HepG2 (cell line): ENCODE results near the gene ABCC5. TPM values are rescaled to one million over a fixed set of nuclear protein-coding genes. Genes with fewer than 3 reads are reported as not detected.

ENCODE experiments used
- ADNP ChIP-seq: sonication (generic); formaldehyde crosslinking; IDR thresholded peaks from 2 replicates; pipeline ENCODE4 v1.4.0; 2020; ENCODE audit warnings: missing genetic modification reagents
- ARNT2 ChIP-seq: sonication (generic); formaldehyde crosslinking; IDR thresholded peaks from 2 replicates; pipeline ENCODE4 v1.8.0; 2022; ENCODE audit warnings: mild to moderate bottlenecking, low read depth, missing genetic modification reagents, moderate library complexity
- EED ChIP-seq: sonication (generic); formaldehyde crosslinking; IDR thresholded peaks from 2 replicates; pipeline ENCODE4 v1.5.0; 2020; ENCODE audit warnings: mild to moderate bottlenecking, missing genetic modification reagents
- HOXA3 ChIP-seq: sonication (generic); formaldehyde crosslinking; IDR thresholded peaks from 2 replicates; pipeline ENCODE4 v1.5.0; 2020; ENCODE audit warnings: missing genetic modification reagents
- IKZF5 ChIP-seq: IDR thresholded peaks from 2 replicates; pipeline ENCODE4 v1.6.1; 2018; ENCODE audit warnings: missing genetic modification reagents, mild to moderate bottlenecking, missing compliant biosample characterization
- KAT2B ChIP-seq: fragments of 150-350 bp; IDR thresholded peaks from 2 replicates; pipeline ENCODE4 v1.6.1; 2014; ENCODE audit warnings: low read depth, low read length, borderline replicate concordance
- KLF11 ChIP-seq: IDR thresholded peaks from 2 replicates; pipeline ENCODE4 v1.6.1; 2016; ENCODE audit warnings: missing compliant biosample characterization
- MAFF ChIP-seq: IDR thresholded peaks from 2 replicates; pipeline ENCODE4 v1.6.1; 2011; ENCODE audit warnings: low read depth, low read length, improper control_type of control experiment
- MATR3 ChIP-seq: sonication (generic); formaldehyde crosslinking; IDR thresholded peaks from 2 replicates; pipeline ENCODE4 v1.4.0; 2020; ENCODE audit warnings: missing genetic modification reagents
- MIER3 ChIP-seq: IDR thresholded peaks from 2 replicates; pipeline ENCODE4 v1.6.1; 2016; ENCODE audit warnings: missing compliant biosample characterization, borderline replicate concordance
- NCOA2 ChIP-seq: sonication (generic); formaldehyde crosslinking; IDR thresholded peaks from 2 replicates; pipeline ENCODE4 v1.8.0; 2022; ENCODE audit warnings: inconsistent platforms
- PITX1 ChIP-seq: sonication (generic); formaldehyde crosslinking; IDR thresholded peaks from 2 replicates; pipeline ENCODE4 v1.5.1; 2020; ENCODE audit warnings: mild to moderate bottlenecking, missing genetic modification reagents
- SRSF1 ChIP-seq: fragments of 200-400 bp; formaldehyde crosslinking; optimal IDR thresholded peaks from 2 replicates; pipeline ENCODE3; 2017; ENCODE audit warnings: mild to moderate bottlenecking, low read depth, low read length, moderate library complexity
- STAG1 ChIP-seq: sonication (generic); formaldehyde crosslinking; IDR thresholded peaks from 2 replicates; pipeline ENCODE4 v1.4.0; 2020; ENCODE audit warnings: missing genetic modification reagents
- TBP ChIP-seq: sonication (generic); formaldehyde crosslinking; IDR thresholded peaks from 2 replicates; pipeline ENCODE4 v1.5.0; 2020; ENCODE audit warnings: missing genetic modification reagents
- TOE1 ChIP-seq: sonication (generic); formaldehyde crosslinking; IDR thresholded peaks from 2 replicates; pipeline ENCODE4 v1.4.0; 2020; ENCODE audit warnings: mild to moderate bottlenecking, missing genetic modification reagents
- XRCC5 ChIP-seq: fragments of 200-400 bp; formaldehyde crosslinking; optimal IDR thresholded peaks from 2 replicates; pipeline ENCODE3; 2017; ENCODE audit warnings: mild to moderate bottlenecking, low read length
- ZFP37 ChIP-seq: sonication (generic); formaldehyde crosslinking; IDR thresholded peaks from 2 replicates; pipeline ENCODE4 v1.4.0; 2020; ENCODE audit warnings: missing genetic modification reagents, borderline replicate concordance
- ZNF225 ChIP-seq: sonication (generic); formaldehyde crosslinking; IDR thresholded peaks from 2 replicates; pipeline ENCODE4 v1.4.0; 2020; ENCODE audit warnings: mild to moderate bottlenecking, missing genetic modification reagents
- ZNF501 ChIP-seq: sonication (generic); formaldehyde crosslinking; IDR thresholded peaks from 2 replicates; pipeline ENCODE4 v1.5.1; 2020; ENCODE audit warnings: mild to moderate bottlenecking, moderate library complexity, missing genetic modification reagents
- ZNF616 ChIP-seq: sonication (generic); formaldehyde crosslinking; IDR thresholded peaks from 2 replicates; pipeline ENCODE4 v1.5.0; 2020; ENCODE audit warnings: low read depth, mild to moderate bottlenecking, missing genetic modification reagents
- ZNF747 ChIP-seq: sonication (generic); formaldehyde crosslinking; IDR thresholded peaks from 2 replicates; pipeline ENCODE4 v1.8.1; 2023; ENCODE audit warnings: missing genetic modification reagents, mild to moderate bottlenecking, borderline replicate concordance
- ZNF891 ChIP-seq: sonication (generic); formaldehyde crosslinking; IDR thresholded peaks from 2 replicates; pipeline ENCODE4 v1.5.0; 2020; ENCODE audit warnings: mild to moderate bottlenecking, missing genetic modification reagents
- ZXDC ChIP-seq: sonication (generic); formaldehyde crosslinking; IDR thresholded peaks from 2 replicates; pipeline ENCODE4 v1.5.0; 2020; ENCODE audit warnings: mild to moderate bottlenecking, missing genetic modification reagents
- polyA plus RNA-seq, 8 experiments: library from polyadenylated mRNA; depleted of rRNA in 3 of 8; stranded (reverse) in 7 of 8; unstranded in 1 of 8; fragments of >200 nt; fragmentation: Illumina TruSeq in 4 of 8; extraction: Trizol in 4 of 8; gene quantifications; 2 replicates each; pipeline versions ENCODE4 v1.2.1 to v1.2.3, GENCODE V29; 2011 to 2016; ENCODE audit warnings: low read depth in 4 of 8, missing spikeins in 1 of 8, mixed read lengths in 1 of 8; ENCODE audit not compliant: insufficient read depth in 1 of 8
- total RNA-seq, 5 experiments: library from RNA; depleted of rRNA; stranded (reverse); fragments of >200 nt; fragmentation: Illumina TruSeq; extraction: Trizol; gene quantifications; 2 replicates each; pipeline ENCODE4 v1.2.3, GENCODE V29; 2016; ENCODE audit warnings: low read depth in 1 of 5
- TF ChIP-seq, protein P1 (sequence below): IDR thresholded peaks from 2 replicates; pipeline ENCODE4 v1.6.1; 2016; ENCODE audit warnings: mild to moderate bottlenecking
- TF ChIP-seq, protein P2 (sequence below): IDR thresholded peaks from 2 replicates; pipeline ENCODE4 v1.6.1; 2016

Gene ABCC5
- total and polyA plus RNA-seq, 2 of the 13 experiments (the other 11 are each of a cell fraction or from before 2014, with no cell fraction given): 12.5 to 12.7 TPM

DNA sequence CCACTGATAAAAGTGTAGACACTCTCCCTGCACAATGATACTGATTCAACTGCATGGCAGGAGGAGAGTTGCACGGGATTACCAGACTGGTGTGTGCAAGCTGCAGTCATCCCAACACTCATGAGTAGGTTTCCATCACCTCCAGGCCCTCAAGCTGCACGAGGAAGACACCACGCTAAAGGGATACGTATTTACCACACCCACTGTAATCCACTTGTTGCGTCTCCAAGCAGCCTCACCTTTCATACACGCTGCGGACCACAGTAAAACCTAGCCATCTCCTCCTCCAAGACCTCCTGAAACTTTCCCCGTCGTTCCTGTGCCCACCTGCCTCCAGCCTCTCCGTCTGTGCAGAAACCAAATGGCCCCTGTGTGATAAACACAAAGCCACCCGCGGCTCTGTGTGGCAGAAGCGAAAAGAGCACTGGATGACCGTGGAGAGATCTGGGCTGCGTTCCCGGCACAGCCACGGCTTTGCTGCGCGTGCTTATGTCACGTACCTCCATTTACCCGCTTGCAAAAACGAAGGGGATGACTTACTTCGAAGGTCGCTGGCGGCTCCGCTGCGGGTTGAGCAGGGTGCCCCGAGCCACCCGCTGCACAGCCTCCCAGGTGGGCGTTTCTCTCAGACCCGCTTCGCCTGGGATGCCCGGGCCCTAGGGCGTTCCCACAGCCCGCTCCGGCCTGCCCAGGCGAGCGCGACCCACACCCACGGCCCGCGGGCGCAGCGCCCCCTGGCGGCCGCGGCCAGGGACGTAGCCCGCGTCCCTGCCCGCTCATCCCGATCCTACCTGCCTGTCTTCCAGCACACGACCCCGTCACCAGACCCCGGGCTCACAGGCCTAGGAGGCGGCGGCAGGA lies 643 bp downstream of the ABCC5 start (continued):
- TF ChIP-seq ZXDC (CRISPR knock-in tag) (0 out of 2 replicates have a peak, but pooled peaks have one; percentile 69), IKZF5 (CRISPR knock-in tag) (no peak), ZFP37 (no peak), ARNT2 (no peak), KAT2B (no peak), NCOA2 (CRISPR knock-in tag) (no peak), MATR3 (CRISPR knock-in tag) (0 out of 2 replicates have a peak, but pooled peaks have one; percentile 18), ZNF616 (CRISPR knock-in tag) (no peak), SRSF1 (peak; percentile 22), ZNF225 (CRISPR knock-in tag) (peak; percentile 77), ZNF747 (CRISPR knock-in tag) (0 out of 2 replicates have a peak, but pooled peaks have one; percentile 2), EED (CRISPR knock-in tag) (no peak; the same call in 1 of the 2 replicates), XRCC5 (no peak), ZNF891 (no peak), TOE1 (CRISPR knock-in tag) (no peak), HOXA3 (CRISPR knock-in tag) (peak; percentile 54), STAG1 (CRISPR knock-in tag) (peak; percentile 79), ZNF501 (no peak), KLF11 (CRISPR knock-in tag) (no peak), PITX1 (CRISPR knock-in tag) (no peak), MIER3 (CRISPR knock-in tag) (no peak), ADNP (CRISPR knock-in tag) (0 out of 2 replicates have a peak, but pooled peaks have one; percentile 47), TBP (CRISPR knock-in tag) (peak; percentile 79; the same call in 1 of the 2 replicates), MAFF (no peak)
- TF ChIP-seq, protein P1, sequence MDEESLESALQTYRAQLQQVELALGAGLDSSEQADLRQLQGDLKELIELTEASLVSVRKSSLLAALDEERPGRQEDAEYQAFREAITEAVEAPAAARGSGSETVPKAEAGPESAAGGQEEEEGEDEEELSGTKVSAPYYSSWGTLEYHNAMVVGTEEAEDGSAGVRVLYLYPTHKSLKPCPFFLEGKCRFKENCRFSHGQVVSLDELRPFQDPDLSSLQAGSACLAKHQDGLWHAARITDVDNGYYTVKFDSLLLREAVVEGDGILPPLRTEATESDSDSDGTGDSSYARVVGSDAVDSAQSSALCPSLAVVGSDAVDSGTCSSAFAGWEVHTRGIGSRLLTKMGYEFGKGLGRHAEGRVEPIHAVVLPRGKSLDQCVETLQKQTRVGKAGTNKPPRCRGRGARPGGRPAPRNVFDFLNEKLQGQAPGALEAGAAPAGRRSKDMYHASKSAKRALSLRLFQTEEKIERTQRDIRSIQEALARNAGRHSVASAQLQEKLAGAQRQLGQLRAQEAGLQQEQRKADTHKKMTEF (CRISPR knock-in tag): no peak
- TF ChIP-seq, protein P2, sequence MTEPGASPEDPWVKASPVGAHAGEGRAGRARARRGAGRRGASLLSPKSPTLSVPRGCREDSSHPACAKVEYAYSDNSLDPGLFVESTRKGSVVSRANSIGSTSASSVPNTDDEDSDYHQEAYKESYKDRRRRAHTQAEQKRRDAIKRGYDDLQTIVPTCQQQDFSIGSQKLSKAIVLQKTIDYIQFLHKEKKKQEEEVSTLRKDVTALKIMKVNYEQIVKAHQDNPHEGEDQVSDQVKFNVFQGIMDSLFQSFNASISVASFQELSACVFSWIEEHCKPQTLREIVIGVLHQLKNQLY (CRISPR knock-in tag): no peak
